ENCODE measurements around the gene USH2A.

USH2A gene

GRCh38 chr1:215900684-215901083 is 522.6 kb downstream of the USH2A start:
- H3K4me3 ChIP-seq (replicated peaks; ENCODE audit: low read depth, low read length) = no peak overlapping the region
- no peak for DNase-seq (ENCODE audit: extremely low read depth, low read depth)
- no peak for TF ChIP-seq CTCF (IDR thresholded peaks at IDR 0.05; ENCODE audit: low read depth, low read length, missing control alignments)

GRCh38 chr1:215899901-215900300 is 523.3 kb downstream of the USH2A start:
- no peak for DNase-seq (ENCODE audit: extremely low read depth, low read depth)
- no peak overlapping the region for H3K4me3 ChIP-seq (replicated peaks; ENCODE audit: low read depth, low read length)
- no peak for TF ChIP-seq CTCF (IDR thresholded peaks at IDR 0.05; ENCODE audit: low read depth, low read length, missing control alignments)

- DNase-seq (ENCODE audit: extremely low read depth, low read depth) = no peak
- no peak for TF ChIP-seq CTCF (IDR thresholded peaks at IDR 0.05; ENCODE audit: low read depth, low read length, missing control alignments)
- no peak overlapping the region for H3K4me3 ChIP-seq (replicated peaks; ENCODE audit: low read depth, low read length)
These were observed 527.4 kb downstream of the USH2A start for GRCh38 chr1:215895893-215896292.

GRCh38 chr1:215895276-215895675 is 528.0 kb downstream of the USH2A start:
- H3K4me3 ChIP-seq (replicated peaks; ENCODE audit: low read depth, low read length) = no peak overlapping the region
- TF ChIP-seq CTCF (IDR thresholded peaks at IDR 0.05; ENCODE audit: low read depth, low read length, missing control alignments) = no peak
- no peak for DNase-seq (ENCODE audit: extremely low read depth, low read depth)

- no peak for TF ChIP-seq CTCF (IDR thresholded peaks at IDR 0.05; ENCODE audit: low read depth, low read length, missing control alignments)
- no peak for DNase-seq (ENCODE audit: extremely low read depth, low read depth)
- no peak overlapping the region for H3K4me3 ChIP-seq (replicated peaks; ENCODE audit: low read depth, low read length)
These were observed 528.6 kb downstream of the USH2A start for GRCh38 chr1:215894617-215895016.

- DNase-seq (ENCODE audit: extremely low read depth, low read depth) = no peak
- H3K4me3 ChIP-seq (replicated peaks; ENCODE audit: low read depth, low read length) = no peak overlapping the region
- no peak for TF ChIP-seq CTCF (IDR thresholded peaks at IDR 0.05; ENCODE audit: low read depth, low read length, missing control alignments)
These were observed 531.8 kb downstream of the USH2A start for GRCh38 chr1:215891266-215892057.

GRCh38 chr1:215890438-215890837 is 532.8 kb downstream of the USH2A start:
- no peak overlapping the region for H3K4me3 ChIP-seq (replicated peaks; ENCODE audit: low read depth, low read length)
- no peak for TF ChIP-seq CTCF (IDR thresholded peaks at IDR 0.05; ENCODE audit: low read depth, low read length, missing control alignments)
- DNase-seq (ENCODE audit: extremely low read depth, low read depth) = no peak
